ENCODE results near the gene SLC6A7.

Gene SLC6A7

DNA sequence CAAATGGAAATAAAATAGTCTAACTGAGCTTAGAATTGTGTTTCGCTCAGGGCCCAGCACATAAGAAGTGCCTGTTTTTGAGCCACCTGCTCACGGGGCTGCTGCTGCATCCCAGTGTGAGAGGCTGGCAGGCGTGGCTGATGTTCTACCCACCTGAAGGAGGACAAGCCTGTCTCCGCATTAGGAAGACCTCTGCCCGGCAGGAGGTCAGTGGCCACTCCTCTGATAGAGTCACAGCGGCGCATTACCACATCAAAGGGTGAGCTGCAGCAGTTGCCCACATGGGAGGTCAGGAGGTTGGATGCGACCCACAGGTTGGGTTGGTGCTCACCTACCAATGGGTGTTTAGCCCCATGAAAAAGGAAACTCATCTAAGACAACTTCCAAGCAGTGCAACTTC, 3.7 kb upstream of the SLC6A7 start:
- no peak for DNase-seq (ENCODE audit: low read depth)
- H3K4me3 ChIP-seq (ENCODE audit: low read depth, low read length), result no peak overlapping the region

DNA sequence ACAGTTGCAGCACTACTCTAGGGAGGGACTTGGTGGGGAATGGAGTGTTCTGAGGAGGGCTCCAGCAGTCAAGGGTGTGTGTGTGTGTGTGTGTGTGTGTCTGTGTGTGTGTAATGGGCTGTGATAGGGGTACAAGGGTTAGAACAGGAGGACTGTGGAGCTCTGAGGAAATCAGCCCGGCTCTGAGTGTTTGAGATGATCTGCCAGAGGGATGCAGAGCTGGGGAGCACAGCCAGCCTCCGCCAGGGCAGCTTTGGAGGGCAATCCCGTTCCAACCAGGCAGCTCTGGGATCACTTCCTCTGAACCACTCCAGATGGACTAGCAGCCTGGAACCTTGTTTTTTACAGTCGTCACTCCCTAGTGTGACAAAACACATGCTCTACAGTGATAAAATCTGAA, 3.0 kb upstream of the SLC6A7 start:
- no peak for DNase-seq (ENCODE audit: low read depth)
- H3K4me3 ChIP-seq (ENCODE audit: low read depth, low read length), result no peak overlapping the region

DNA sequence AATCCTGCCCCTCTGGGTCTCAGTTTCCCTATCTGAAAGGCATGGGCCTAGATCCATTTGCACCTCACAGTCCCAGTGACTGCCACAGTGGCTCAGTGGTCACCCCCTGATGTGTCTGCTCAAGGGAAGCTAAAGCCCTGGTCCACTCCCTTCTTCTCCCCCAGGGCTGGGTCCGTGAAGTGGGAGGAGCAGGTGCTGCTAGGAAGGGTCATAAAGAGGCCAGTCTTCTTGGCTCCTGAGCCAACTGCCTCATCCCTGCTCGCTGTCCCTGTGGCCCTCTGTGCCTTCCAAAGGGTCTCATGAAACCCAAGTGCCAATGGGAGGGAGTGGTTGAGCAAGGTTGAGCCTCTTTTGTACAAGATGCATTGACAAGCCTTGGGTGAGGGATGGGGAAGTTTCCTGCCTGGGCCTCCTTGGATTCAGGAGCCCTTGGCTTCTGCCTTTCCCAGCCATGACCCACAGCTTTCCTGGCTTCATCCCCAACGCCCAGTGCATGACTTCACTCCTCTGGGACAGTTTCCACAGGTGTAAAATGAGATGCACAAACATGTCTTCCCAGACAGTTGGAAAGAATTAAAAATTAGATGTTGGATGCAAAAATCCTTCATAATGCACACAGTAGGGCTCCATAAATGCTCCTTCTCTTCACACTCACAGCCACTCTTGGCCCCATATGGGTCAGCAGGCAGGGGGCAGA, 1.6 kb upstream of the SLC6A7 start:
- H3K4me3 ChIP-seq (ENCODE audit: low read depth, low read length), result no peak overlapping the region
- DNase-seq (ENCODE audit: low read depth), result no peak

DNA sequence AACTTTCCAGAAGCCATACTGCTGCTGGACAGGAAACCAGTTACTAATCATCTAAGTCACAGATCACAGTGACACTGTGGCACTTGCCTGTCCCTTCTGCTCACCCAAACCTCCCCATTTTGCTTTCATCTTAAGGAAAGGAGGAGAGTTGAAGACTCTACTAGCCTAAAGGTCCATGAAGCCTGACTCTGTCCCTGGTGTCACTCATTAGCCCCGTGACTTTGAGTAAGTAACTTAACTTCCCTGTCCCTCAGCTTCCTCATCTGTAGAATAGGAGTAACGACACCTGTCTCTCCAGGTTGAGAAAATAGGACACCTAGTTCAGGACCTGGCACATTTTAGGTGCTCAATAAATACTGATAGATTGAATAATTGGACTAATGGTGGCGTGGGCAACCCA, 536 bp upstream of the SLC6A7 start:
- DNase-seq (ENCODE audit: low read depth), result no peak
- H3K4me3 ChIP-seq (ENCODE audit: low read depth, low read length), result no peak overlapping the region

DNA sequence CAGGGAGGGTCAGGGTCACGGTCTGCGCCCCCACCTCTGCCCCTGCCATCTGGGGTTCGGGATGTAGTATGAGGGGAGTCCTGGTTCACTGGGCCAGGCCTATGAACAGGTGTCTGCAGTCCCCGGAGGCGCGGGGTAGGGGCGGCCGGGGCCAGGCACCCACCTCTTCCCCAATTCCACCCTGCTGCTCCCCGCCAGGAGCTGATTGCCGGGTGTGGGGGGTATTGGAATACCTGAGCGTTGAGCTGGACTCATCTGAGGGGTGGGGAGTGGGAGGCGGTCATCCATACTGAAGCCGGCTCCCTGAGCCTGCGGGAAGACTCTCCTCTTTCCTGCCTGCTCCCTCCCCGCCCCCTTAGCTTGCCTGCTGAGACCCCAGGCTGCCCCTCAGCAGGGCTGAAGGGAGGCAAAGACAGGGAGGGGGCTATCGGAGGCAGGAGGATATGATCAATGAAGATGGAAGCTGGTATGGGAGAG, 679 bp downstream of the SLC6A7 start:
- DNase-seq (ENCODE audit: low read depth), result no peak
- H3K4me3 ChIP-seq (ENCODE audit: low read depth, low read length), result no peak overlapping the region

DNA sequence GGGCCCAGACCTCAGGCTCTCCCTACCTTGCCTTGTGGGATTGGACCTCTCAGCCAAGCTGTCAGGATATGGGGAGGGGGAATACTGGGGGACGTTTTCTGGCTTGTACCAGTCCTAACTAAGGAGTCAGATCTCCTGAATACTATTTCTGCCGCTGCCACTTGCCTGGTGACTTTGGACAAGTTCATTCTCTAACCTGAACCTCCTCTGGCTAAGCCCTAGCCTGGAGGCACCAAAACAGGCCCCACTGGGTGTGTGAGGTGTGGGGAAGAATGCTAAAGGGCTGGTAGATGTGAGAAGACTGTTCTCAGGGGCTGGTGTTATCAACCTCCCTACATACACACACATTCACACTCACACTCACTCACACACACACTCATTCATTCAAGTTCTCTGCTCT, 1.1 kb downstream of the SLC6A7 start:
- DNase-seq (ENCODE audit: low read depth), result no peak
- no peak overlapping the region for H3K4me3 ChIP-seq (ENCODE audit: low read depth, low read length)

DNA sequence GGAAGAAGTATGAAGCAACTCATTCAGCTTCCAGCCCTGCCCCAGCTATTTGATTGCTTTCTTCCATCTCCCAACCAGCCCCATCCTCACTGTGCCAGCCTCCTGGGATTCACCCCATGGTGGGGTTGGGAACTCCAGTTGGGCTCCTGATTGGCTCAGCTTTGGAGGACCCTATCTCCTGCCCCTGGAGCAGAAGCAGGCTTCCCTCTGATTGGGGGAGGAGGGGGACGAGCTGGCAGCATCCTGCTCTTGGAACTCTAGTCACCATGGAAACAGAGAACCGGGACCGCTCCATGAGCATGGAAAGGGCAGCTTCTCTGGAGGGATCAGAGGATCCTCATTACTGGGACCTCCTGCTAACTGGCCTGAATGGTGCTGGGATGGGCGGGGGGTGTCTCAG, 2.6 kb downstream of the SLC6A7 start:
- no peak overlapping the region for H3K4me3 ChIP-seq (ENCODE audit: low read depth, low read length)
- no peak for DNase-seq (ENCODE audit: low read depth)

DNA sequence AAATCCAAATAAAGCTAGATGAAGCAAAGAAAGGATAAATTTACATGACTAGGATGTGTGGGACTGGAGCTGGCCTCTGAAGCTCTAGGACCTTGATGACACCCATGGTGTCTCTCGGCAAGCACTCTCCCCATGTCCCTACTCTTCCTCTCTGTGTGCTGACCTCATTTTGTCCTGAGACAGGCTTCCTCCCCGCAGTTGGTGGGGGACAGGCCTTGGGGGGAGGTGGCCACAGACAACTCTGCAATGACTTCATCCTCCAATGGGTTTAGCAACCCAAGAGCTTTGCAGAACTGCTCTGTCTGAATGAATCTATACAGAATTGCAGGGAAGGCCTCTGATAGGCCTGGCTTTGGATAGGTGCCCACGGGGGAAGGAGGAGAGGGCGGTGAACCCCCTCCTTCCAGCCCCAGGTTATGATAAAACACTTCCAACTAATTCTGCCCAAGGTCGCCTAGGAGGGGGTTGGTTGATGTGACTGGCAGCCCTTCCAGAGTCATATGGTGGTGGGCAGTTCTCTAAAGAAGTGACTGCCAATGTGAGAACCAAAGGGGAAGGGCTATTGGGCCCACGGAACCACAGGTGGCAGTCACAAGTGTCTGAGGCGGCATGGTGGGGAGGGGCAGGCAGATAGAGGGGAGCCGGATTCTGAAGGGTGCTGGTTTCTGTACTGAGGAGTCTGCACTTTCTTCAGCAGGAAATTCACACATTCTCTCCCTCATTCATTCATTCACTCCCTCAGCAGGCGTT, 6.0 kb downstream of the SLC6A7 start:
- no peak for DNase-seq (ENCODE audit: low read depth)
- H3K4me3 ChIP-seq (ENCODE audit: low read depth, low read length), result no peak overlapping the region

DNA sequence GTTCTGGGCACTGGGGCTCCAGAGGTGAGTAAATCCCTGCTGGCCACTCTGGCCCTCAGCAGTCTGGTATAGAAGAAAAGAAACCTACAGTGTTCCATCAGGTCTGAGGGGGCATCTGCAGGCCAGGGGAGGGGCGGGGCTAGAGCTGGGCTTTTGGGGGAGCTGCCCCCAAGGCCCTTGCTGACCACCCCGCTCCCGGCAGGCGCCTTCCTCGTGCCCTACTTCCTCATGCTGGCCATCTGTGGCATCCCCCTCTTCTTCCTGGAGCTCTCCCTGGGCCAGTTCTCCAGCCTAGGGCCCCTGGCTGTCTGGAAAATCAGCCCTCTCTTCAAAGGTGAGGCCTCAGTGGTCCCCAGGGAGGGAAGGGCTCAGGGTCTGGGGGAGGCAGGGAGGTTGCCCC, 6.7 kb downstream of the SLC6A7 start:
- DNase-seq (ENCODE audit: low read depth), result no peak
- H3K4me3 ChIP-seq (ENCODE audit: low read depth, low read length), result no peak overlapping the region

DNA sequence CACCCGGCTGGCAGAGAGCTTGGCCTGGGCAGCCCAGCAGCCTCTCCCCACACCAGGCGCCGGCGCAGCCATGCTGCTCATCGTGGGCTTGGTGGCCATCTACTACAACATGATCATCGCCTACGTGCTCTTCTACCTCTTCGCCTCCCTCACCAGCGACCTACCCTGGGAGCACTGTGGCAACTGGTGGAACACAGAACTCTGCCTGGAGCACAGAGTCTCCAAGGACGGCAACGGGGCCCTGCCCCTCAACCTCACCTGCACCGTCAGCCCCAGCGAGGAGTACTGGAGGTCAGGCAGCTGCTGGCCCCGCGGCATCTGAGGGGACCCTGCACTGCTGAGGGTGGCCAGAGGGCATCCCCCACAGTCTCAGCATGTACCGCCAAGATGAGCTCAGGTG, 7.1 kb downstream of the SLC6A7 start:
- DNase-seq (ENCODE audit: low read depth), result no peak
- no peak overlapping the region for H3K4me3 ChIP-seq (ENCODE audit: low read depth, low read length)

DNA sequence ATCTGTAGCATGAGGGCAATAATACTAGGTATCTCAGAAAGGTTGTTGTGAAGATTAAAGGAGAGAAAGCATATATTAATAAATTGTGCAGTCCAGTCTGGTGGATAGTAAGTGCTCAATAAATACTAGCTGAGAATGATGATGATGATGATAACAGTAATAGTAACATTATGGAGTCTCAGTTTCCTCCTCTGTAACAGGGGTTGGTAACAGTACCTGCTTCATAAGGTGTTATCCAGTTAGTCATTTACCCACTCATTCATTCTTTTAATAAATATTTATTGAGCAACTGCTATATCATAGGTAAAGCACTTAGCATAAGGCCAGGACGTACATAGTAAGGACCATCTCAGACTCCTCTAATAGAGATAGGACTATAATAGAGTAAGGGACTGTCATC, 7.6 kb downstream of the SLC6A7 start:
- DNase-seq (ENCODE audit: low read depth), result no peak
- no peak overlapping the region for H3K4me3 ChIP-seq (ENCODE audit: low read depth, low read length)

DNA sequence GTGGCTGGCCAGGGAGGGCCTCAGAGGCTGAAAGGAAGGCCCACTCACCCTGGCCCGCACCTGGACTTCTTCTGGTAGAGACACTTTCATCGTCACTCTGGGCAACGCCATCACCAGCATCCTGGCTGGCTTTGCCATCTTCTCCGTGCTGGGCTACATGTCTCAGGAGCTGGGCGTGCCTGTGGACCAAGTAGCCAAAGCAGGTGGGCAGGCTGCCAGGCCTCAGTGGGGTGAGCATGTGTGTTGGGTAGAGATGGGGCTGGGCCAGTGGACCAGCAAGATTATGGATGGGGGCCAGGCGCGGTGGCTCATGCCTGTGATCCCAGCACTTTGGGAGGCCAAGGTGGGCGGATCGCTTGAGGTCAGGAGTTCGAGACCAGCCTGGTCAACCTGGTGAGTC, 12.6 kb downstream of the SLC6A7 start:
- DNase-seq (ENCODE audit: low read depth), result no peak
- no peak overlapping the region for H3K4me3 ChIP-seq (ENCODE audit: low read depth, low read length)

DNA sequence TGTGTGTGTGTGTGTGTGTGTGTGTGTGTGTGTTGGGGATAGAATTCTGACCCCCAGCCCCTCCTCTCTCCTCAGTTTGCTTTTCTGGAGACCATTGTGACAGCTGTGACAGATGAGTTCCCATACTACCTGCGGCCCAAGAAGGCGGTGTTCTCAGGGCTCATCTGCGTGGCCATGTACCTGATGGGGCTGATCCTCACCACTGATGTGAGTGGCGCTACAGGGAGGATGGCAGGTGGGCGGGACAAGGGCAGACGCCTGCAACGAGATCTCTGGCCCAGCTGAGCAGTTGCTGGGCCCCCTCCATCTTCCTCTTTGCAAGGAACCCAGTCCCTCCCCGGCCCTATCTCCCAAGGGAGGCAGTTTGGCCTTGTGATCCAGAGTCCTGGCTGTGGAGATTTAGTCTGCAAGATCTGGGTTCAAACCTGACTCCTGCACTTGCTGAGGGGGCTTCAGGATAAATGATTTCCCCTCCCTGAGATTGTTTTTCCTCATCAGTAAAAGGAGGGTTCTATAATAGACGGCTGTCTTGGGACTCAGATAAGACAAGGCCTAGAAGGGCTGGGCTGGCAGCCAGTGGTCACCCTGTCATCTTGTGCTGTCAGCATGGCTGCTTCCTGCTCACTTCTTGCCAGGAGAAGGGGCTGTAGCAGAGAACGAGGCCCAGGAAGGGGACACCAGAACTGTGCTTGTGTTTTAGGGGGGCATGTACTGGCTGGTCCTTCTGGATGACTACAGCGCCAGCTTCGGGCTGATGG, 14.1 kb downstream of the SLC6A7 start:
- no peak for DNase-seq (ENCODE audit: low read depth)
- no peak overlapping the region for H3K4me3 ChIP-seq (ENCODE audit: low read depth, low read length)

DNA sequence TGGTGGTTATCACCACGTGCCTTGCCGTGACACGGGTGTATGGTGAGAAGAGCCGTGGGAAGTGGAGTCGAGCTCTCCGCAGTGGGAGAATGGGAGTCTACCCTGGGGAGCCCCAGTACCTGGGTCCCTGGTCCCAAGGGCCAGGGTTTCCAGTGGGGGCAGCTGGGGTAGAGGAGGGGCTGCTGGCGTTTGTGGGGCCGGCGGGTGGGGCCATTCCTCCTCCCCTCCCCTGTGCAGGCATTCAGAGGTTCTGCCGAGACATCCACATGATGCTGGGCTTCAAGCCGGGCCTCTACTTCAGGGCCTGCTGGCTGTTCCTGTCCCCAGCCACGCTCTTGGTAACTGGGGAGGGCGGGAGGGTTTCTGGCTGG, 14.7 kb downstream of the SLC6A7 start:
- no peak for DNase-seq (ENCODE audit: low read depth)

DNA sequence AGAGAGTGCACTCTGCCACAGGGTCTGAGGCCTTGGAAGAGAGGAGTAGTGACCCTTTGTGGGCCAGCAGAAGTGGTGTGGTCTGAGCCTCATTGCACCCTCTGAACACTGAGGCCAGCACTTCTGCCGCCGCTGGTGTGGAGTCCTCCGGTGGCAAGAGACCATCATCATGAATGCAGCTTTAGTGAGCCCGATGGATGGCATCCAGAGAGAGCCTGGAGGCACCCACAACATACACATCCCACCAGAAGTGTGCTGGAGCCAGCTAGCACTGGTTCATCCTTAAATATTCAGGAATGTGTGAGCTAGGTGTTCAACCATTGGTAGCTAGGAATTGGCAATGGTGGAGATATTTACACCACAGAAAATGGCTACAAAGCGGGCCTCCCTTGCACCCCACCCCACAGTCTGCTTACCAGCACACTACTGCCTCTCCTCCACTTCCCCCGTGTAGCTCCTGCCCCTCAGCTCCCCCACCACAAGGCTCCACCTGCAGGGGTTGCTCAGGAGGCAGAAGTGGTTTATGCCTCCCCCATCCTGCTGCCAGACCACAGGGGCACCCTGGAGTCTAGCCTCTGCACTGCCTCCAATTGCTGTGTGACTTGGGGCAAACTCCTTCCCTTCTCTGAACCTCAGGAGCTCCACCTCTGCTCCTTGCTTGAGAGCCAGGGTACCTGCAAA, 16.4 kb downstream of the SLC6A7 start:
- no peak overlapping the region for H3K4me3 ChIP-seq (ENCODE audit: low read depth, low read length)
- DNase-seq (ENCODE audit: low read depth), result no peak

More for the DNA sequence above, 14.7 kb downstream of the SLC6A7 start:
- no peak overlapping the region for H3K4me3 ChIP-seq (ENCODE audit: low read depth, low read length)

DNA sequence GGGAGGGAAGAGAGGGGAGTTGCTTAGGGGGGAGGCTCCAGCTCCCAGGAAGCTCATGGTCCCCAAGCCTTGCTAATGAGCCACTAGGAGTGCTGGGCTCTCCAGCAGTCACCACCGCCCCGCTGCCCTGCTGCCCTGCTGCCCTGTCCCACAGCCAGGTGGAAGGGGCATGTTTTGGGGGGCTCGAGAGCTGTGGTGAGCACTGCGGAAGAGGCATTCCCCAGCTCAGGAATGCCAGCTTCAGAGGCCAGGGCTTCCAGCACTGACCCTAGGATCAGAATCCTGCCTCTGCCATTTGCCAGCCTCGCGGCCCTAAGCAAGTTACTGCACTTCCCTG, 16.9 kb downstream of the SLC6A7 start:
- H3K4me3 ChIP-seq (ENCODE audit: low read depth, low read length), result no peak overlapping the region
- DNase-seq (ENCODE audit: low read depth), result no peak

DNA sequence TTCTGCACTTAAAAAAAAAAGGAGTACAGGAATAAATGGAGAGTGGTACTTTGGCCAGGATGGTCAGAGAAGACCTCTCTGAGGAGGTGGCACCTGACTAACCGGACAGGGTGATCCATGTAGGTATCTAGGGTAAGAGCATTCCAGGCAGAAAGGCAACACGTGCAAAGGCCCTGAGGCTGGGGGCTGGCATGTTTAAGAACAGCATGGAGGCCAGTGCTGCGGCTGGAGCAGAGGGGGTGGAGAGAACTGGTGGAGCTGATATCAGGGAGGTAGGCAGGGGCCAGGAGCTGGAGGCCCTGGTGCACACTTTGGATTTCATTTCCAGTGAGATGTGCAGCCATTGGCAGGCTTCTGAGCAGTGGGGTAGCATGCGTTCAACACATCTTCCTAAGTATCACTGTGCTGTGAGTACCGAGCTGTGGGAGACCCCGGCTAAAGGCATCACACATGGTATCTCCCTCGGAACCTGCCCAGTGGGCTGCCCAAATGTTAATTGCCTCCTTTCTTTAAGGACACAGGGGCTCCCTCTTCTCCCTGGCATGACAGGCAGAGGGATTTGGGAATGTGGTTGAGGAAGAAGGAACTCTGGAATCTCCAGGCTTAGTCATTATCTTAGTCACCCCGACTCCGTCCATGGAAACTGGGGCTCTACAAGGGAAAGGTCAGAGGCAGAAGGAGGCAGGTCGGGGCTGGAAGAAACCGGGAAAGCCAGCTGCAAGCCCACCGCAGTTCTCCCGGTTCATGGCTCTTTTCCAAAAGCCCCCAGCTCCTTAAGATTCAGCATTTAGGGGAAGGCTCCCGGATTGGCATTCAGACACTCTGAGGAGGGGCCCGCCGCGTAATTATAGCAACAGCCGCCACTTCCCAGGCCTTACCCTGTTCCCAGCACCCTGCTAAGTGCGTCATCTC, 18.6 kb downstream of the SLC6A7 start:
- DNase-seq (ENCODE audit: low read depth), result no peak
- H3K4me3 ChIP-seq (ENCODE audit: low read depth, low read length), result no peak overlapping the region

DNA sequence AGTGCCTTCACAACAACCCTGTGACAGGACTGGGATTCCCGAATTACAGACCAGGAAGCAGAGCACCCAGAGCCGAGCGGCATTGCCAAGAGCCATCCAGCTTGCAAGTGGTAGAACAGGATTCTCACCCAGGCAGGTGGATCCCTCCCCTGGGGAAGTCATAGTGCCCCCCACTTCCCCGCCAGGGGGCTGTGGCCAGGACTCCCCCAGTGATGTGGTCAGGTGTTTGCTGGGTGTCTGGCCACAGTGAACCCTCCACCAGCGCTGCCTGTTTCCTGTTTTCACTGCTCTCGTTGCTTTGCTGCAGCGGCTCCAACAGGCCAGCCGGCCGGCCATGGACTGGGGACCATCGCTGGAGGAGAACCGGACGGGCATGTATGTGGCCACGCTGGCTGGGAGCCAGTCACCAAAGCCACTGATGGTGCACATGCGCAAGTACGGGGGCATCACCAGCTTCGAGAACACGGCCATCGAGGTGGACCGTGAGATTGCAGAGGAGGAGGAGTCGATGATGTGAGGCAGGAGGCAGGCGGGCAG, 19.3 kb downstream of the SLC6A7 start:
- DNase-seq (ENCODE audit: low read depth), result no peak
- no peak overlapping the region for H3K4me3 ChIP-seq (ENCODE audit: low read depth, low read length)

DNA sequence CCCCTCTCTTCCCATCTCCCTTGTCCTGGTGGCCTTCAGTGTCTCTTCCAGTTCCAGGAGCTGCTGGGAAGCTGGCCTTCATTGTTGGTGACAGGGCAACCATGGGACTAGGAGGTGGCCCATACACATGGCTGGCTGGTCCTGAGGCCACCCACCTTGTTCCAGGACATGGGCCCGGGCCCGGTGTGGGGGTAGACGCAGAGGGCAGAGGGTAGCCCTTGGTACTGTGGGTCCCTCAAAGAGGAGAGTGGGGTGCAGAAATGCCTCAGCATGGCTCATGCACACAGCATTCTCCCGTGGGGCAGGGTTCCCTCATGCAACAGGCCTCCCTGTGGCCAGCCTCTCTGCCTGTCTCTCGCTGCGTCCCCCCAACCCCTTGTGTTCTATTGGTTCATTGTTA, 20.8 kb downstream of the SLC6A7 start:
- H3K4me3 ChIP-seq (ENCODE audit: low read depth, low read length), result no peak overlapping the region
- no peak for DNase-seq (ENCODE audit: low read depth)
